DMS 273 (cell line): ENCODE measurements around the gene ADAP2.
A peak's percentile ranks its signal among the peaks of the same experiment; 100 is the strongest.
"Not testable (repeated sequence)": the region's sequence is repeated elsewhere in the genome, so short reads cannot be mapped to it uniquely, and the experiment has no call there.

Source experiments
- DNase-seq: peaks from one replicate; lab custom pipeline; 2025; ENCODE audit not compliant: unreplicated experiment; lab: John Stamatoyannopoulos, UW

Gene ADAP2

DNA sequence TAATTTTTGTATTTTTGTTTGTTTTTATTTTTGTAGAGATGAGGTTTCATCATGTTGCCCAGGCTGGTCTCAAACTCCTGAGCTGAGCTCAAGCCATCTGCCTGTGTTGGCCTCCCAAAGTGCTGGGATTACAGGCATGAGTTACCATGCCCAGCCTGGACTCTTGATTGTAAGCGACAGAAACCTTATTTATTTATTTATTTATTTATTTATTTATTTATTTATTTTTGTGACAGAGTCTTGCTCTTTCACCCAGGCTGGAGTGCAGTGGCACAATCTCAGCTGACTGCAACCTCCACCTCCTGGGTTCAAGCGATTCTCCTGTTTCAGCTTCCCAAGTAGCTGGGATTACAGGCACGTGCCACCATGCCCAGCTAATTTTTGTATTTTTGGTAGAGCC is 8.1 kb downstream of the ADAP2 start:
- not testable (repeated sequence) for DNase-seq

- DNase-seq = no peak
Measured at GRCh38 chr17:30930495-30930894, 8.8 kb downstream of the ADAP2 start.

- not testable (repeated sequence) for DNase-seq
Measured at GRCh38 chr17:30931582-30931981, 9.8 kb downstream of the ADAP2 start.

DNA sequence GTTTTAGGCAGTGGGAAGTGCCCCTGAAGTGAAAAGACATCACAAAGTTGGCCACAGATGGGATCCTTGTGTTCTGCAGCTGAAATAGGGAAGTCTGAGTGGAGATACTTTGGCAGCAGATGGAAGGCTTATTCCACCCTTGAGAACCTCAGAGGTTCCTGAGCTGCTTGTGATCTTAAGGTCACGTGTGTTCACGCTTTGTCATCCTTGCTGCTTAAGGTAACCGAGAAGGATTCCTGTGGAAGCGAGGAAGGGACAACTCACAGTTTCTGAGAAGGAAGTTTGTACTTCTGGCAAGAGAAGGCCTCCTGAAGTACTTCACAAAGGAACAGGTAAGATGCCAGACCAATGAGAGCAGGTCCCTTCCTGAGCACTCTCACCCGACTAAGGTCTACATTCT is 12.2 kb downstream of the ADAP2 start:
- DNase-seq = no peak

DNA sequence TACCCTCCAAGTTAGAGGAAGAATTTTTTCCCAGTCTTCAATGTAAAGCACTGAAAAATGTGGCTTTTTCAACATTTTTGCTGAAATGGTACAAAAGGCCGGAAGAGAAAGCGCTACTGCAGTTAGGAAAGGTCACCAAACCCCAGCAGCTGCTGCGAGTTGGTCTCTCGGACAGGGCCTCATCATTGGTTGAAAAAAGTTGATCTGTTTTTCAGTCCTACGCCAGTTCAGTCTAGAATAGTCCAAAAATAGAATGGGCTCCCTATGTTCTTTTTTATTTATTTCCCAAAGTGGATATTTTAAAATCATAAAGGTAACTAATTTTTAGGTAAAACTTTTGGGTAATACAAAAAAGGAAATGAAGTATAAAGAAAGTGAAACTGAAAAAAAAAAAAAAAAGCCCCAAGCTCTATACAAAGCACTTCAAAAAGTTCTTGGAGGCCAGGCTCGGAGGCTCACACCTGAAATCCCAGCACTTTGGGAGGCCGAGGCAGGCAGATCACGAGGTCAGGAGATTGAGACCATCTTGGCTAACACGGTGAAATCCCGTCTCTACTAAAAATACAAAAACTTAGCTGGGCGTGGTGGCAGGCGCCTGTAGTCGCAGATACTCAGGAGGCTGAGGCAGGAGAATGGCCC is 17.4 kb downstream of the ADAP2 start:
- no peak for DNase-seq

DNA sequence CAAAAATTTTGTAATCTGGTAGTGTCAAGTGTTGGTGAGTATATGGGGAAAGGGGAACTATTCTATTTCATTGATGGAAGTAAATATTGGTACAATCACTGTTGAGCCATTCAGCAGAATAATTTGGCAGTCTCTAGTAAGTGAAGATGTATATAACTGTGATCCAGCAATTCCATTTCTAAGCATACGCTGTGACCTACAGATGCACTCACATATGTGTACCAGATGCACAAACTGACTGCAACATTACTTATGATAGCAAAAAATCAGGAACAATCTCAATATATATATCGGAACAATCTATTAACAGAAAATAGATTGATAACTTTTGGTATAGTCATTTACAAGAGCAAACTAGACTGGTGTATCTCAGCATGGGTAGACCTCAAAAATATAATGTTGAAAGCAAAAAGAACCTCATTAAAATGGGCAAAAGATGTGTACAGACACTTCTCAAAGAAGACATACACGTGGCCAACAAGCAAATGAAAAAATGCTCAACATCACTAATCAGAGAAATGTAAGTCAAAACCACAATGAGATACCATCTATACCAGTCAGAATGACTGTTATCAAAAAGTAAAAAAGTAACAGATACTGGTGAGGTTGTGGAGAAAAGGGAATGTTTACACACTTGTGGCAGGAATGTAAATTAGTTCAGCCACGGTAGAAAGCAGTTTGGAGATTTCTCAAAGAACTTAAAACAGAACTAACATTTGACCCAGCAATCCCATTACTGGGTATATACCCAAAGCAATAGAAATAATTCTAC is 20.7 kb downstream of the ADAP2 start:
- DNase-seq = no peak

DNA sequence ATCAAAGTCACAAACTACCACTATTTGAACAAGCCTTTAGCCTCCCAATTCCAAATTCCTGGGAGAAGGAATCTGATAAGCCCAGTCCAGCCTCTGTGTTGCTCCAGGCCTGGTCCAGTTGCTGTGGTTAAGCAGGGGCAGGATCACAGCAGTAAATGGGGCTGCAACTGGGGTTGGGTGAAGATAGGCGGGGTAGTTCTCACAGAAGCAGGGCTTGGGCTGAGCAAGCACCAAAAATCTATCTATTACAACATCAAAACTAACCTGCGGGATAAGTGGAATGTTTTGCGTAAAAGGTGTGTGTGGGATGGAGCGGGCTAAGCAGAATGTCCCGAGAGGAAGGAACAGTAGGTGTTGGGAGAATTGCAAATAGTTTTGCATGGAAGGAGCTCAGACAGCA is 26.1 kb downstream of the ADAP2 start:
- DNase-seq = no peak

- DNase-seq = no peak
Measured at GRCh38 chr17:30950189-30950588, 28.4 kb downstream of the ADAP2 start.

DNA sequence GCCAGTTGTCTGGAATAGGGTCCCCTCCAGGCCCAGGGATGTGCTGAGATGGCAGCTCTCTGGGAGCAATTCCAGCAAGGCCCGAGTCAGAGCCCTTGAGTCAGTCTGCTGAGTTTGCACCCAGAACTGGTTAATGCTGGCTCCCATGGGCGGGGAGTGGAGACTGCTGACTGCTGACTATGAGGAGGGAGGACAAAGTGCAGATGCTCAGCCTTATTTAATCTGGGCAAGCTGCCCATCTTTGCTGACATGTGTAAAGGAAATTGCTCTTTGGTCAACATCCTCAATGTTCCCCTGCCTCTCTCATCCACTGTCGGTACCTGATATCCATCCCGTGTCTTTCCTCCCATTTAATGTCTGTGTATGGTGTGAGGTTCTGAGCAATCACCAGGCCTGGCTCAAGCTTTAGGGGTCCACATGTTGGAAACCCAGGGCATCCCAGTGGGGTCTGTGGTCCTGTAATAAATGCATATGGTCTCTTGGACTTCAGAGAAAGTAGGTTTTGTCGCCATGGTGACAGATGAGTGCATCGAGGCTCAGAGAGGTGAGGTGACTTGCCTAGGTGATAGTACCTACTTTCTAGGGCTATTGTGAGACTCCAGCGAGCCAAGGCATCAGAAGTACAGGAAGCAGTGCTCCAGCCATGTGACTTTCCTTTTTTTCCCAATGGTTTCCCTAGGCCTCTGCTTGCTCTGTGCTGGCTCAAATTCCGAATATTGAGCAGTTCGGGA is 29.1 kb downstream of the ADAP2 start:
- DNase-seq = peak; percentile 83

GRCh38 chr17:30952638-30953393 is 31.1 kb downstream of the ADAP2 start:
- no peak for DNase-seq

DNA sequence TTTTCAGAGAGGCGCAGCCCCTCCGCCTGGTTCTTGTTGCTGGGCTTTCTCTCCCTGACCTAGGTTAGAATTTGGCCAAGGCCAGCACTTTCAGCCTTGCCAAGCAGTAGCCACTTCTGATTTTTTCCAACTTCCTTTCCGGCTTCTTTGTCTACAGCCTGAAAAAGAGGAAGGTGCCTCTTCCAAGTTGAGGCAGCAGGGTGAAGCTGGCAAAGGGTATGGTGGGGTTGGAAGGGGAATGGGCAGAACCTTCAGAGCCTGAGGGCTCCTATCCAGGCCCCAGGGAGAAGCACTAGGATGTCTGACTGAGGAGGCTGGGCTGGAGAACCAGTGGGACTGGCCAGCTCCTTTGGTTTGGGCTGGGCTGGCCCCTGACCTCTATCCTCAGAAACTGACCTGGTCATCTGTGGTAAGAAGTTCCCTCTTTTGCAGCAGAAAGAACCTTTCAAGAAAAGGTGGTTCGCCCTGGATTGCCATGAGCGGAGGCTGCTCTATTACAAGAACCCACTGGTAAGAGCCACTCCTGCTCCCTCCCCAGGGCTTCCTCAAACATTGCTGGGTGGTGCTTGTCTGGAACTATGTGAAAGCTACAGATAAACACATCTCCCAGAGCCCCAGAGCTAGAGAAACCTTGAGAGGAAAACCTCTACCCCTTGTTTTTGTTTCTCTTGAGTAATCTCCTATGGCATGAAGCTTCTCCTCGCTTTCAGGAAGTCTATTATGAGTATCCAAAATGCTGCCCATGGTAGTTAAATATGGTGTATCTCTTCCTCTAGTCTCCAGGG is 32.5 kb downstream of the ADAP2 start:
- no peak for DNase-seq

GRCh38 chr17:30956764-30957374 is 35.1 kb downstream of the ADAP2 start:
- DNase-seq = no peak

- DNase-seq = no peak
Measured at GRCh38 chr17:30957741-30958140, 36.0 kb downstream of the ADAP2 start.

GRCh38 chr17:30958187-30958586 is 36.4 kb downstream of the ADAP2 start:
- DNase-seq = no peak

- no peak for DNase-seq
Measured at GRCh38 chr17:30961209-30962188, 39.8 kb downstream of the ADAP2 start.

DNA sequence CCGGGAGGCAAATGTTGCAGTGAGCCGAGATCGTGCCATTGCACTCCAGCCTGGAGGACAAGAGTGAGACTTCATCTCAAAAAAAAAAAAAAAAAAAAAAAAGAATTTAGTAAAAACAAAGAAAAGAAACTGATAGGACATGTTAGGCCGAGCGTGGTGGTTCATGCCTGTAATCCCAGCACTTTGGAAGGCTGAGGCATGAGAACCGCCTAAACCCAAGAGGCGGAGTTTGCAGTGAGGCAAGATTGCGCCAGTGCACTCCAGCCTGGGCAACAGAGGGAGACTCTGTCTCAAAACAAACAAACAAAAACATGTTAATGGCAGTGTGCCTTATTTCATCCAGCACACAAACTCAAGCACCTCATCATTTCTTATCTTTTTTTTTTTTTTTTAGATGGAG is 42.6 kb downstream of the ADAP2 start:
- not testable (repeated sequence) for DNase-seq

DNA sequence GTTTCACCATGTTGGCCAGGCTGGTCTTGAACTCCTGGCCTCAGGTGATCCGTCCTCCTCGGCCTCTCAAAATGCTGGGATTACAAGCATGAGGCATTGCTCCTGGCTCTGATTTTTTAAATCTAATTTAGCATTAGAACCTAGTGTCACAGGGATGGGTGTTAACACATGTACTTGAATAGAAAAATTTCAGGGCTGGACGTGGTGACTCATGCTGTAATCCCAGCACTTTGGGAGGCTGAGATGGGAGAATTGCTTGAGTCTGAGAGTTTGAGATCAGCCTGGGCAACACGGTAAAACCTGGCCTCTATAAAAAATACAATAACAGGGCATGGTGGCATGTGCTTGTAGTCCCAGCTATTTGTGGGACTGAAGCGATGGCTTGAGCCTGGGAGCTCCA is 43.1 kb downstream of the ADAP2 start:
- DNase-seq = no peak

- no peak for DNase-seq
Measured at GRCh38 chr17:30965686-30966085, 43.9 kb downstream of the ADAP2 start.

DNA sequence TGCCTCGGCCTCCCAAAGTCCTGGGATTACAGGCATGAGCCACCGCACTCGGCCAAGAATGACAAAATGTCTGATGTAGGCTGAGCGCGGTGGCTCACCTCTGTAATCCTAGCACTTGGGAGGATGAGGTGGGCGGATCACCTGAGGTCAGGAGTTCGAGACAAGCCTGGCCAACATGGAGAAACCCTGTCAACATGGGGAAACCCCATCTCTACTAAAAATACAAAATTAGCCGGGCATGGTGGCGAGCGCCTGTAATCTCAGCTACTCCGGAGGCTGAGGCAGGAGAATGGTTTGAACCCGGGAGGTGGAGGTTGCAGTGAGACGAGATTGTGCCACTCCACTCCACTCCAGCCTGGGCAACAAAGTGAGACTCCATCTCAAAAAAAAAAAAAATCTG is 46.2 kb downstream of the ADAP2 start:
- DNase-seq = not testable (repeated sequence)
